GM19035 (cell line): ENCODE measurements around the gene CRADD.

Experiments
- ATAC-seq: cut with Tn5 transposase; IDR thresholded peaks from one replicate; pipeline ENCODE4 v1.9.1; 2021; ENCODE audit not compliant: unreplicated experiment

The CRADD gene

GRCh38 chr12:93831374-93831773, 154.2 kb downstream of the CRADD start:
- no peak for ATAC-seq

- no peak for ATAC-seq
Observed at GRCh38 chr12:93832131-93832530, 155.0 kb downstream of the CRADD start.

- no peak for ATAC-seq
Observed at GRCh38 chr12:93833946-93834345, 156.8 kb downstream of the CRADD start.

- ATAC-seq, result no peak
Observed at GRCh38 chr12:93836620-93837260, 159.6 kb downstream of the CRADD start.

GRCh38 chr12:93838193-93838592, 161.0 kb downstream of the CRADD start:
- no peak for ATAC-seq

GRCh38 chr12:93839064-93839463, 161.9 kb downstream of the CRADD start:
- no peak for ATAC-seq

GRCh38 chr12:93841671-93842070, 164.5 kb downstream of the CRADD start:
- no peak for ATAC-seq

- ATAC-seq, result no peak
Observed at GRCh38 chr12:93844164-93844784, 167.1 kb downstream of the CRADD start.

- peak; percentile 15 for ATAC-seq
Observed at GRCh38 chr12:93846936-93847516, 169.9 kb downstream of the CRADD start.

- peak; percentile 87 for ATAC-seq
Observed at GRCh38 chr12:93847517-93848474, 170.6 kb downstream of the CRADD start.

GRCh38 chr12:93848523-93849101, 171.4 kb downstream of the CRADD start:
- ATAC-seq, result no peak

GRCh38 chr12:93849946-93850345, 172.8 kb downstream of the CRADD start:
- ATAC-seq, result no peak

GRCh38 chr12:93850481-93851256, 173.5 kb downstream of the CRADD start:
- ATAC-seq, result no peak

- no peak for ATAC-seq
Observed at GRCh38 chr12:93851257-93851671, 174.1 kb downstream of the CRADD start.

- ATAC-seq, result no peak
Observed at GRCh38 chr12:93852173-93852591, 175.0 kb downstream of the CRADD start.

GRCh38 chr12:93853698-93854478, 176.7 kb downstream of the CRADD start:
- ATAC-seq, result no peak

- no peak for ATAC-seq
Observed at GRCh38 chr12:93855261-93855660, 178.1 kb downstream of the CRADD start.

GRCh38 chr12:93856611-93857010, 179.4 kb downstream of the CRADD start:
- ATAC-seq, result no peak

- no peak for ATAC-seq
Observed at GRCh38 chr12:93857279-93857938, 180.2 kb downstream of the CRADD start.
